K562 (cell line): ENCODE data around the gene ZNF236. TPM values are rescaled to one million over a fixed set of nuclear protein-coding genes. Genes with fewer than 3 reads are reported as not detected.

Experiments
- ATAC-seq: fragments of 200-7000 bp; cut with Tn5 transposase; 3 replicates; pipeline ENCODE4 v1.9.1; 2020; ENCODE audit warnings: moderate library complexity
- BruUV-seq: library from RNA; stranded (reverse); fragments of 400-500 nt; replicated peaks from 2 replicates; lab custom pipeline; 2021; lab: Mats Ljungman, UMichigan
- CTCF ChIA-PET: fragments of 300-600 bp; formaldehyde crosslinking; extraction: SDS; loops from one replicate; lab custom pipeline; 2021; ENCODE audit warnings: low intra/inter-chr PET ratio; lab: Yijun Ruan, JAX
- POLR2A ChIA-PET: fragments of 300-600, 350-650 bp; sonication (Branson Sonifier 250); formaldehyde crosslinking; extraction: SDS; loops from one replicate; lab custom pipeline; 2021; ENCODE audit warnings: antibody characterized with exemption, inconsistent platforms; lab: Yijun Ruan, JAX
- DNase-seq, 4 experiments: peaks; one replicate each; pipeline versions ENCODE4 v3.0.0 to v3.0.0-alpha.2; 2011 to 2018; ENCODE audit warnings: low spot score in 3 of 4, mixed read lengths in 3 of 4; ENCODE audit errors: extremely low read depth in 1 of 4
- FAIRE-seq: peaks from 2 replicates; lab custom pipeline; 2011; peaks lifted over from hg19 to GRCh38; lab: Jason Lieb, UNC
- H2AFZ ChIP-seq: 2 replicates; pipeline ENCODE4 v1.6.0; 2011; ENCODE audit warnings: low read depth, low read length, control low read depth, inconsistent platforms
- H3K27ac ChIP-seq: fragments of 200-600 bp; 3 replicates; pipeline ENCODE4 v1.8.0; 2011; ENCODE audit warnings: low read depth, mild to moderate bottlenecking, control low read depth, inconsistent platforms, low read length, moderate library complexity, mixed read lengths; ENCODE audit errors: extremely low read depth
- H3K27me3 ChIP-seq, 2 experiments: fragments of 300-600 bp in 1 of 2; 2 replicates in 1 of 2; 3 replicates in 1 of 2; pipeline versions ENCODE4 v1.6.0 to v1.8.0; 2011; ENCODE audit warnings: inconsistent platforms in 2 of 2, low read length in 2 of 2, mild to moderate bottlenecking in 1 of 2, mixed read lengths in 1 of 2, moderate library complexity in 1 of 2; ENCODE audit not compliant: control insufficient read depth in 2 of 2, insufficient read depth in 2 of 2
- H3K36me3 ChIP-seq: fragments of 300-600 bp; 3 replicates; pipeline ENCODE4 v1.8.0; 2011; ENCODE audit warnings: mild to moderate bottlenecking, low read length, inconsistent platforms; ENCODE audit not compliant: control insufficient read depth, insufficient read depth
- H3K4me1 ChIP-seq, 2 experiments: fragments of 200-600 bp in 1 of 2; replicated peaks in 1 of 2; 2 replicates in 1 of 2; 3 replicates in 1 of 2; pipeline versions ENCODE4 v1.5.1 to v1.8.0; 2011; ENCODE audit warnings: inconsistent platforms in 2 of 2, low read length in 2 of 2, mild to moderate bottlenecking in 1 of 2, mixed read lengths in 1 of 2, moderate library complexity in 1 of 2; ENCODE audit not compliant: control insufficient read depth in 2 of 2, insufficient read depth in 2 of 2
- H3K4me2 ChIP-seq: 2 replicates; pipeline ENCODE4 v1.6.1; 2011; ENCODE audit warnings: low read length, control low read depth, inconsistent platforms, mixed read lengths; ENCODE audit not compliant: insufficient read depth
- H3K4me3 ChIP-seq: fragments of 200-600 bp; sonication (generic), shearing (Covaris generic); 2 replicates; pipeline ENCODE4 v1.5.1; 2016; ENCODE audit warnings: control low read depth, inconsistent platforms
- H3K79me2 ChIP-seq: fragments of 200-600 bp; 3 replicates; pipeline ENCODE4 v1.8.0; 2011; ENCODE audit warnings: low read length, inconsistent platforms; ENCODE audit not compliant: control insufficient read depth, insufficient read depth
- H3K9ac ChIP-seq, 2 experiments: 2 replicates each; pipeline versions ENCODE4 v1.6.0 to v1.6.1; 2011; ENCODE audit warnings: low read depth in 2 of 2, low read length in 2 of 2, control low read depth in 1 of 2, inconsistent platforms in 1 of 2, mild to moderate bottlenecking in 1 of 2, mixed read lengths in 1 of 2; ENCODE audit not compliant: insufficient read depth in 1 of 2
- H3K9me1 ChIP-seq: one replicate; pipeline ENCODE4 v1.6.0; 2011; ENCODE audit warnings: inconsistent platforms, mild to moderate bottlenecking, low read length, moderate library complexity; ENCODE audit not compliant: control insufficient read depth, insufficient read depth
- H3K9me3 ChIP-seq: replicated peaks from 2 replicates; pipeline ENCODE4 v1.5.1; 2011; ENCODE audit warnings: low read depth, low read length, inconsistent platforms; ENCODE audit not compliant: control insufficient read depth, insufficient read depth
- H4K20me1 ChIP-seq: replicated peaks from 2 replicates; pipeline ENCODE4 v1.6.1; 2011; ENCODE audit warnings: low read length, inconsistent platforms, mixed read lengths; ENCODE audit not compliant: control insufficient read depth, insufficient read depth
- ATF3 ChIP-seq, 2 experiments: fragments of 450-650 bp in 1 of 2; sonication (generic) in 1 of 2; formaldehyde crosslinking in 1 of 2; IDR thresholded peaks in 1 of 2; conservative IDR thresholded peaks in 1 of 2; 2 replicates each; pipeline versions ENCODE4 v1.6.1 to v1.8.1; 2016 to 2023; ENCODE audit warnings: mild to moderate bottlenecking in 2 of 2, moderate library complexity in 2 of 2, inconsistent platforms in 1 of 2, missing genetic modification reagents in 1 of 2
- FOXJ2 ChIP-seq: fragments of 200-800 bp; sonication (Bioruptor generic); IDR thresholded peaks from 2 replicates; pipeline ENCODE4 v1.6.1; 2016; ENCODE audit warnings: missing genetic modification characterization, missing compliant biosample characterization
- MYBL2 ChIP-seq, 2 experiments: fragments of 450-650 bp in 1 of 2; sonication (generic) in 1 of 2; formaldehyde crosslinking in 1 of 2; IDR thresholded peaks; 2 replicates each; pipeline versions ENCODE4 v1.6.1 to v1.8.1; 2017 to 2022; ENCODE audit warnings: borderline replicate concordance in 1 of 2, inconsistent platforms in 1 of 2, low read depth in 1 of 2, mild to moderate bottlenecking in 1 of 2, missing genetic modification reagents in 1 of 2, moderate library complexity in 1 of 2
- NR2F6 ChIP-seq: fragments of 450-650 bp; formaldehyde crosslinking; IDR thresholded peaks from 2 replicates; pipeline ENCODE4 v1.4.0; 2020; ENCODE audit warnings: mild to moderate bottlenecking
- PYGO2 ChIP-seq: fragments of 450-650 bp; IDR thresholded peaks from 2 replicates; pipeline ENCODE4 v1.6.1; 2016; ENCODE audit warnings: mild to moderate bottlenecking, missing genetic modification characterization, moderate library complexity, missing compliant biosample characterization
- RBM15 ChIP-seq: fragments of 200-400 bp; formaldehyde crosslinking; IDR thresholded peaks from 2 replicates; pipeline ENCODE4 v1.6.1; 2018; ENCODE audit warnings: mild to moderate bottlenecking, low read length, moderate library complexity; ENCODE audit not compliant: insufficient read depth
- TAF9B ChIP-seq: fragments of 450-650 bp; IDR thresholded peaks from 2 replicates; pipeline ENCODE4 v1.6.1; 2018; ENCODE audit warnings: mild to moderate bottlenecking; ENCODE audit not compliant: partially characterized antibody
- TSC22D4 ChIP-seq: fragments of 450-650 bp; IDR thresholded peaks from 2 replicates; pipeline ENCODE4 v1.6.1; 2016; ENCODE audit warnings: missing genetic modification characterization, missing biosample characterization, control low read depth
- WGBS: fragments of 100-300 bp; shearing (Covaris generic); methylation state at CpG from one replicate; pipeline ENCODE4 v1.1.6; 2016; ENCODE audit warnings: low coverage, mixed read lengths; ENCODE audit not compliant: insufficient coverage; ENCODE audit errors: missing lambda C conversion rate; 5-methylcytosine and 5-hydroxymethylcytosine counted together
- in situ Hi-C: fragments of 300-500 bp; cut with MboI; formaldehyde crosslinking; loops from 4 replicates; pipeline ENCODE4 v1.15.0; 2018; ENCODE audit warnings: inconsistent platforms, mixed read lengths
- intact Hi-C: fragments of 100-400 bp; cut with micrococcal nuclease; formaldehyde crosslinking; loops from 2 replicates; pipeline ENCODE4 v1.14.2; 2022
- polyA plus RNA-seq, 8 experiments: library from polyadenylated mRNA; depleted of rRNA in 4 of 8; stranded (reverse) in 5 of 8; unstranded in 3 of 8; fragments of >200 nt; fragmentation: Nextera tagmentation in 2 of 8; fragmentation: Illumina TruSeq in 1 of 8; extraction: Ambion mirVana in 2 of 8; extraction: Trizol in 1 of 8; gene quantifications; 2 replicates each; pipeline versions ENCODE4 v1.2.1 to v1.2.3, GENCODE V29; 2011 to 2014; ENCODE audit warnings: inconsistent platforms in 1 of 8, missing spikeins in 1 of 8
- total RNA-seq, 7 experiments: library from RNA; depleted of rRNA in 6 of 7; stranded (reverse); fragments of >200 nt in 6 of 7; fragmentation: Illumina TruSeq in 2 of 7; extraction: Trizol in 2 of 7; gene quantifications; 2 replicates each; pipeline versions ENCODE4 v1.2.1 to v1.2.3, GENCODE V29; 2011 to 2021; ENCODE audit warnings: low replicate concordance in 1 of 7
- TF ChIP-seq, protein P1 (sequence below): sonication (generic); formaldehyde crosslinking; IDR thresholded peaks from 2 replicates; pipeline ENCODE4 v1.8.0; 2023; ENCODE audit warnings: mild to moderate bottlenecking, missing genetic modification reagents
- TF ChIP-seq, protein P2 (sequence below): fragments of 200-400 bp; formaldehyde crosslinking; IDR thresholded peaks from 2 replicates; pipeline ENCODE4 v1.6.1; 2017; ENCODE audit warnings: mild to moderate bottlenecking, low read depth, low read length, moderate library complexity

Gene ZNF236
- total and polyA plus RNA-seq, 9 of the 15 experiments (the other 6 are each of a cell fraction or from before 2014, with no cell fraction given) = 0.35 to 8.7 (median 3.4) TPM

GRCh38 chr18:76839086-76839794 lies 16.9 kb downstream of the ZNF236 start (continued):
- TF ChIP-seq MYBL2 (IDR thresholded peaks at IDR 0.05; ENCODE audit: low read depth) (no peak), MYBL2 (CRISPR knock-in tag; IDR thresholded peaks at IDR 0.05; ENCODE audit: borderline replicate concordance) (no peak), PYGO2 (tag) (no peak)

GRCh38 chr18:76842837-76843530 lies 20.6 kb downstream of the ZNF236 start:
- H4K20me1 ChIP-seq = peaks cover 4% of the 10 kb centered on the region; the same call in 1 of the 2 replicates
- no TSS peak for BruUV-seq
- no peak for ATAC-seq
- H3K27me3 ChIP-seq = no peaks in the 10 kb centered on the region
- no peak for DNase-seq
- peaks cover 0 to 8% of the 10 kb centered on the region in 2 experiments; a peak in 3 of 5 replicates for H3K4me1 ChIP-seq
- H3K4me3 ChIP-seq = no peak overlapping the region
- ChIA-PET CTCF (no interaction called here), POLR2A (no interaction called here)
- no peaks in the 10 kb centered on the region for H3K9me3 ChIP-seq
- H3K27ac ChIP-seq = no peak overlapping the region
- 43% methylated on average over 6 of the region's 6 CpGs for WGBS
- H2AFZ ChIP-seq = no peak overlapping the region
- no peaks in the 10 kb centered on the region for H3K9me1 ChIP-seq
- intact Hi-C loops = no loop called here
- in situ Hi-C loops = no loop called here
- H3K4me2 ChIP-seq = no peak overlapping the region
- H3K79me2 ChIP-seq = peaks cover 14% of the 10 kb centered on the region
- H3K36me3 ChIP-seq = no peaks in the 10 kb centered on the region
- no peak for FAIRE-seq
- no peak overlapping the region for H3K9ac ChIP-seq
- no peak for TF ChIP-seq RBM15
- no peak for TF ChIP-seq TSC22D4 (tag)
- TF ChIP-seq TAF9B = no peak
- TF ChIP-seq, protein P1, sequence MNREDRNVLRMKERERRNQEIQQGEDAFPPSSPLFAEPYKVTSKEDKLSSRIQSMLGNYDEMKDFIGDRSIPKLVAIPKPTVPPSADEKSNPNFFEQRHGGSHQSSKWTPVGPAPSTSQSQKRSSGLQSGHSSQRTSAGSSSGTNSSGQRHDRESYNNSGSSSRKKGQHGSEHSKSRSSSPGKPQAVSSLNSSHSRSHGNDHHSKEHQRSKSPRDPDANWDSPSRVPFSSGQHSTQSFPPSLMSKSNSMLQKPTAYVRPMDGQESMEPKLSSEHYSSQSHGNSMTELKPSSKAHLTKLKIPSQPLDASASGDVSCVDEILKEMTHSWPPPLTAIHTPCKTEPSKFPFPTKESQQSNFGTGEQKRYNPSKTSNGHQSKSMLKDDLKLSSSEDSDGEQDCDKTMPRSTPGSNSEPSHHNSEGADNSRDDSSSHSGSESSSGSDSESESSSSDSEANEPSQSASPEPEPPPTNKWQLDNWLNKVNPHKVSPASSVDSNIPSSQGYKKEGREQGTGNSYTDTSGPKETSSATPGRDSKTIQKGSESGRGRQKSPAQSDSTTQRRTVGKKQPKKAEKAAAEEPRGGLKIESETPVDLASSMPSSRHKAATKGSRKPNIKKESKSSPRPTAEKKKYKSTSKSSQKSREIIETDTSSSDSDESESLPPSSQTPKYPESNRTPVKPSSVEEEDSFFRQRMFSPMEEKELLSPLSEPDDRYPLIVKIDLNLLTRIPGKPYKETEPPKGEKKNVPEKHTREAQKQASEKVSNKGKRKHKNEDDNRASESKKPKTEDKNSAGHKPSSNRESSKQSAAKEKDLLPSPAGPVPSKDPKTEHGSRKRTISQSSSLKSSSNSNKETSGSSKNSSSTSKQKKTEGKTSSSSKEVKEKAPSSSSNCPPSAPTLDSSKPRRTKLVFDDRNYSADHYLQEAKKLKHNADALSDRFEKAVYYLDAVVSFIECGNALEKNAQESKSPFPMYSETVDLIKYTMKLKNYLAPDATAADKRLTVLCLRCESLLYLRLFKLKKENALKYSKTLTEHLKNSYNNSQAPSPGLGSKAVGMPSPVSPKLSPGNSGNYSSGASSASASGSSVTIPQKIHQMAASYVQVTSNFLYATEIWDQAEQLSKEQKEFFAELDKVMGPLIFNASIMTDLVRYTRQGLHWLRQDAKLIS (CRISPR knock-in tag) = no peak
- no peak for TF ChIP-seq NR2F6 (CRISPR knock-in tag)
- TF ChIP-seq, protein P2, sequence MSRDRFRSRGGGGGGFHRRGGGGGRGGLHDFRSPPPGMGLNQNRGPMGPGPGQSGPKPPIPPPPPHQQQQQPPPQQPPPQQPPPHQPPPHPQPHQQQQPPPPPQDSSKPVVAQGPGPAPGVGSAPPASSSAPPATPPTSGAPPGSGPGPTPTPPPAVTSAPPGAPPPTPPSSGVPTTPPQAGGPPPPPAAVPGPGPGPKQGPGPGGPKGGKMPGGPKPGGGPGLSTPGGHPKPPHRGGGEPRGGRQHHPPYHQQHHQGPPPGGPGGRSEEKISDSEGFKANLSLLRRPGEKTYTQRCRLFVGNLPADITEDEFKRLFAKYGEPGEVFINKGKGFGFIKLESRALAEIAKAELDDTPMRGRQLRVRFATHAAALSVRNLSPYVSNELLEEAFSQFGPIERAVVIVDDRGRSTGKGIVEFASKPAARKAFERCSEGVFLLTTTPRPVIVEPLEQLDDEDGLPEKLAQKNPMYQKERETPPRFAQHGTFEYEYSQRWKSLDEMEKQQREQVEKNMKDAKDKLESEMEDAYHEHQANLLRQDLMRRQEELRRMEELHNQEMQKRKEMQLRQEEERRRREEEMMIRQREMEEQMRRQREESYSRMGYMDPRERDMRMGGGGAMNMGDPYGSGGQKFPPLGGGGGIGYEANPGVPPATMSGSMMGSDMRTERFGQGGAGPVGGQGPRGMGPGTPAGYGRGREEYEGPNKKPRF = no peak
- no peak for TF ChIP-seq FOXJ2 (tag)
- TF ChIP-seq ATF3 (IDR thresholded peaks at IDR 0.05) = no peak
- TF ChIP-seq ATF3 (CRISPR knock-in tag; conservative IDR thresholded peaks at IDR 0.05) = no peak
